ENCODE measurements around the gene PANK4.

DNA sequence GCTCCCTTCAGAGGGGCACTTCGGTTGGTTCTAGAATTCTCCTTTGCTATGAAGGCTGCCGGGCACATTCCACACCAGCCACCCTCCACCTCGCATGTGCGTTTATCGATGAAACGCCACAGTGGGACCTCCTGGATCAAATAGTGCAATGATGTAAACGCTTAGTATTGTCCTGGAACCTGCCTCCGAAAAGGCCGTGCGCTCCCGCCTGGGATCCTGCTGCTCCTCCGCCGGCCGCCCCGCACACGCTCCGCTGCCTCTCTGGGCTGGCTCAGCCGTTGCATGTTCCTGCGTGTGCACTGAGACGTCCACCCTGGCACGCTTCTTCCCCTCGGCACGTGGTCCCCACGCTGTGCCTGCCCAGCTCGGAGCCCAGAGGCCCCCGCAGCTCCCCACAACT lies 25.8 kb upstream of the PANK4 start:
- TF ChIP-seq CTCF (conservative IDR thresholded peaks at IDR 0.05 in 1 of 2, IDR thresholded peaks at IDR 0.05 in 1 of 2; ENCODE audit: extremely low read depth in 1 of 2, insufficient read depth in 1 of 2, low read depth in 1 of 2, low read length in 2 of 2) (no peak), EZH2 (IDR thresholded peaks at IDR 0.05; ENCODE audit: borderline replicate concordance, low read length) (no peak)
